Measurements from ENCODE around the gene ATG101. TPM values are rescaled to one million over a fixed set of nuclear protein-coding genes. Genes with fewer than 3 reads are reported as not detected.

Gene ATG101
- total and polyA plus RNA-seq, 2 of the 13 experiments (the other 11 are each of a cell fraction or from before 2014, with no cell fraction given), result 58.2 to 67.7 TPM

- TF ChIP-seq USF2 (IDR thresholded peaks at IDR 0.05; ENCODE audit: low read depth, low read length) (no peak), USF2 (CRISPR knock-in tag; IDR thresholded peaks at IDR 0.05; ENCODE audit: borderline replicate concordance) (no peak), RFXAP (CRISPR knock-in tag; IDR thresholded peaks at IDR 0.05; ENCODE audit: borderline replicate concordance) (peak; percentile 59; the same call in 1 of the 2 replicates), PTBP1 (IDR thresholded peaks at IDR 0.05; ENCODE audit: low read depth, low read length, poor library complexity, severe bottlenecking) (no peak), ZFYVE20 (CRISPR knock-in tag; IDR thresholded peaks at IDR 0.05; ENCODE audit: borderline replicate concordance, low read depth) (no peak), MYPOP (CRISPR knock-in tag; IDR thresholded peaks at IDR 0.05) (0 out of 2 replicates have a peak, but pooled peaks have one; percentile 27), TBX3 (IDR thresholded peaks at IDR 0.05; ENCODE audit: borderline replicate concordance) (no peak), ZNF121 (CRISPR knock-in tag; IDR thresholded peaks at IDR 0.05) (0 out of 2 replicates have a peak, but pooled peaks have one; percentile 42), ZNF331 (CRISPR knock-in tag; IDR thresholded peaks at IDR 0.05) (0 out of 2 replicates have a peak, but pooled peaks have one; percentile 23), MED13 (CRISPR knock-in tag; IDR thresholded peaks at IDR 0.05) (0 out of 2 replicates have a peak, but pooled peaks have one; percentile 70), HOXA5 (CRISPR knock-in tag; IDR thresholded peaks at IDR 0.05) (peak; percentile 41; the same call in 1 of the 2 replicates), SALL1 (CRISPR knock-in tag; IDR thresholded peaks at IDR 0.05) (peak; percentile 41), ZBED4 (CRISPR knock-in tag; IDR thresholded peaks at IDR 0.05; ENCODE audit: borderline replicate concordance) (0 out of 2 replicates have a peak, but pooled peaks have one; percentile 23), CENPX (CRISPR knock-in tag; IDR thresholded peaks at IDR 0.05) (no peak)
Measured at GRCh38 chr12:52061470-52062166, 8.2 kb upstream of the ATG101 start (continued).

Measured in HepG2 (cell line).